Bronchial epithelial cell (primary cell): Measurements from ENCODE around the gene ESPN. TPM values are rescaled to one million over a fixed set of nuclear protein-coding genes. Genes with fewer than 3 reads are reported as not detected.
A peak's percentile ranks its signal among the peaks of the same experiment; 100 is the strongest.

ENCODE experiments used
- DNase-seq: peaks from one replicate; pipeline ENCODE4 v3.0.0-alpha.2; 2010; ENCODE audit warnings: low read depth
- FAIRE-seq: peaks from 2 replicates; lab custom pipeline; 2011; peaks lifted over from hg19 to GRCh38; lab: Jason Lieb, UNC
- H3K27me3 ChIP-seq: 2 replicates; pipeline ENCODE4 v1.5.1; 2011; ENCODE audit warnings: low read length; ENCODE audit not compliant: control insufficient read depth, insufficient read depth
- H3K36me3 ChIP-seq: 2 replicates; pipeline ENCODE4 v1.5.1; 2011; ENCODE audit warnings: low read length; ENCODE audit not compliant: control insufficient read depth, insufficient read depth
- H3K4me3 ChIP-seq: 2 replicates; pipeline ENCODE4 v1.5.1; 2011; ENCODE audit warnings: mild to moderate bottlenecking, low read depth, low read length, control low read depth
- total RNA-seq: library from RNA; depleted of rRNA; stranded (reverse); fragments of >200 nt; gene quantifications from 2 replicates; pipeline ENCODE4 v1.2.1, GENCODE V29; 2014
- TF ChIP-seq, protein P1 (sequence below): IDR thresholded peaks from 2 replicates; pipeline ENCODE4 v1.5.1; 2011; ENCODE audit warnings: mild to moderate bottlenecking, moderate library complexity, low read length, control low read depth, inconsistent platforms; ENCODE audit not compliant: insufficient read depth, severe bottlenecking

ESPN gene
- total RNA-seq, 1 donor from 2014 or later = 4.5 TPM

DNA sequence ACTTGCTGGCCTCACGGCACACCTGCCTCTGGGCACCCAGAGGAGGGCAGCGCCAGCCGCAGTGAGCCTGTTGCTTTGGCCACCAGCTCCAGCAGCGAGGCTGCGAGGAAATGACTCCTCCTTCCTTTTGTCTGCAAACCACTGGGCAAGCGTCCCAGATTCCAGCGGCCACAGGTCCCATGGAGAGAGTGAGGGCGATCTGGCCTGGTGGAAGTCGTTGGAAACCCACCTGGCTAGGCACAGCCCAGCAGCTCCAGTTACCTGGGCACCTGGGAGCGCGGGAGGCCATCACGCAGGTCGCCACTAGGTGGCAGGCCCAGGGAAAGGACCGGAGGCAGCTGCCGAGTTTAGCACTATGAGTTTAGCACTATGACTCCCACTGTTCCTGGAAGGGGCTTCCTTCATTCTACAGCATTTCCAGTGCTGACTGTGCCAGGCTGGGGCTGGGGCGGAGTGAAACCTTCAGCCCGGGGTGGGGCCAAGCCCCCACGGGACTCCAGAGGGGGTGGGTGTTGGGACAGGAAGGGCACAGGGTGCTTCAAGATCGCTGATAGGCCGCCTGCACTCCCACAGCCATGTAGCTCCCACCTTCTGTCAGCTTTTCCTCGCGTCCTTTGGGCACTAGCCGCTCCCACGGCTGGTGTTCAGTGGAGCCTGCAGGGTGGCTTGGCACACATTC, 1.1 kb upstream of the ESPN start:
- Histone ChIP-seq H3K4me3 (no peak overlapping the region), H3K27me3 (no peaks in the 10 kb centered on the region), H3K36me3 (peaks cover under 1% of the 10 kb centered on the region)
- TF ChIP-seq, protein P1, sequence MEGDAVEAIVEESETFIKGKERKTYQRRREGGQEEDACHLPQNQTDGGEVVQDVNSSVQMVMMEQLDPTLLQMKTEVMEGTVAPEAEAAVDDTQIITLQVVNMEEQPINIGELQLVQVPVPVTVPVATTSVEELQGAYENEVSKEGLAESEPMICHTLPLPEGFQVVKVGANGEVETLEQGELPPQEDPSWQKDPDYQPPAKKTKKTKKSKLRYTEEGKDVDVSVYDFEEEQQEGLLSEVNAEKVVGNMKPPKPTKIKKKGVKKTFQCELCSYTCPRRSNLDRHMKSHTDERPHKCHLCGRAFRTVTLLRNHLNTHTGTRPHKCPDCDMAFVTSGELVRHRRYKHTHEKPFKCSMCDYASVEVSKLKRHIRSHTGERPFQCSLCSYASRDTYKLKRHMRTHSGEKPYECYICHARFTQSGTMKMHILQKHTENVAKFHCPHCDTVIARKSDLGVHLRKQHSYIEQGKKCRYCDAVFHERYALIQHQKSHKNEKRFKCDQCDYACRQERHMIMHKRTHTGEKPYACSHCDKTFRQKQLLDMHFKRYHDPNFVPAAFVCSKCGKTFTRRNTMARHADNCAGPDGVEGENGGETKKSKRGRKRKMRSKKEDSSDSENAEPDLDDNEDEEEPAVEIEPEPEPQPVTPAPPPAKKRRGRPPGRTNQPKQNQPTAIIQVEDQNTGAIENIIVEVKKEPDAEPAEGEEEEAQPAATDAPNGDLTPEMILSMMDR = peak; percentile 93
- FAIRE-seq (no peak), DNase-seq (peak; percentile 70)

DNA sequence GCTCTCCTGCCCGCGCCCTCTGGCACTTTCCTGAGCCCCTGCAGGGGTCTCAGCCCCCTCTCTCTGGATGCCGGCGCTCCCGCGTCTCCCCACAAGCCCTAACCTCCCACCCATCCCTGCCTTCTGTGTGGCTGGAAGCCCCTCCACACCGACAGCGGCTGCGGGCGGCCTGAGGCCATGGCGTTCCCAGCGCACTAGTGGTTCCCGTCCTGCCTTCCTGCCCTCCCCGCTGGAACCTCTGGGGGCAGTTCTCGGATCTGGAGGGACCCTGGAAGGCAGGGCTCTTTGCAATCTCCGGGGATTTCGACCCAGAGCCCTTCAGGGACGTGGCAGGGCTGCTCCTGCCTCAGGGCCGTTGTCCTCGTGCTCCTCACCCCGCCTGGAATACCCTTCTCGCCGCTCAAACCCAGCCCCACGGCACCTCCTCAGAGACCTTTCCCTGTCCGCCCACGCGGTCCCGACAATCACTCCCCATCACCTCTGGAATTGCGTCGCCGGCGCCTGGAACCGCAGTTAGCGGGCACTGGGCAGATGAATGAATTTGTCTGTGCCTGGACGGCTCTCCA, 493 bp upstream of the ESPN start:
- no peaks in the 10 kb centered on the region for H3K27me3 ChIP-seq
- TF ChIP-seq, protein P1 = no peak
- FAIRE-seq (no peak), DNase-seq (no peak)
- H3K4me3 ChIP-seq = peak overlapping the region; percentile 19
- H3K36me3 ChIP-seq = no peaks in the 10 kb centered on the region

DNA sequence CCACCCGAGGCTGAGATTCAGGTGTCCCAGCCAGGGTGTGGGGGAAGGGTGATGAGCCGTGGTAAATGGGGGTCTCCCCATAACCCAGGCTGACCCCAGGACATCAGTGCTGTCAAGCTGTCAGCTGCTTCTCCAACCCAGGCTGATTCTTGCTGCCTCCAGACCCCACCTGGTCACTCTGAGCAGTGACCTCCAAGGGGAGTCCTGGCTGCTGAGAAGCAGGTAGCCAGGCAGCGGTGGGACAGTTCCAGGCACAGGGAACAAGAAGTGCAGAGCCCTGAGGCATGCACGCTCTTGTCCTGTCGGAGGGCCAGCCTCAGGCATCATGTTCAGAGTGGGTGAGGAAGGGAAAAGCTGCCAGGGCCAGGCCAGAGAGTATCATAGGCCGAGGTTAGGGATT, 1.1 kb downstream of the ESPN start:
- no peak for DNase-seq
- Histone ChIP-seq H3K4me3 (peak overlapping the region; percentile 38), H3K36me3 (no peaks in the 10 kb centered on the region), H3K27me3 (no peaks in the 10 kb centered on the region)
- FAIRE-seq = no peak
- TF ChIP-seq, protein P1 = no peak

DNA sequence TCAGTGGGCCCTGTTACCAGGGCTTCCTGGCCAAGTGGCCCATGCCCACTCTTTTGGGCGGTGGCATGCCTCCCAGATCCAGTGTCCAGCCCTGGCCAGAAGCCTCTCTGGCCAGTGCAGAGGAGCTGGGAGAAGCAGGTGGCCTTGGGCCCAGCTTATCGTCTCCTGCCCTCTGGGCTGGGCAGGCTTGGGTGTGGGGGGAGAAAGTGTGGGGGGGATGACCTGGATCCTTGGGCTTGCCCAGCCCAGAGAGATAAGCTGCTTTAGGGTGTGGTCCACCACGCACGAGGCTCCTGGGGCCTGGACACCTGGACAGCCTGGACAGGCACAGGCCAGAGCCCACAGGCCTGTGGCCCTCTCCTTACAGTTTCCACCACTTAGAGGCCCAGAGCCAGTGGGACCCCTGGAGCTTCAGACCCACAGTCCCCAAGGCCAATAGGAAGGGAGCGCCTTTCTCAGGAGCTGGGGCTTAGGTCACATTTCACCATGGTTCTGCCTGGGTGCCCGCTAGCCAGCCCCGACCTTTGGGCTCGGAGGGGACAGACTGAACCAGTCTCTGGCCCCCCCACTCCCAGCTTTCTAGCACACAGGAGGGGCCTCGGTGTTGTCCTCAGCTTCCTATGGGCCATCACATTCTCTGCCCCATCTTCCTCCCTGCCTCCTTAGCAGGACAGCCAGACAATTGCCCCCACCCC, 1.8 kb downstream of the ESPN start:
- no peak overlapping the region for H3K4me3 ChIP-seq
- no peaks in the 10 kb centered on the region for H3K36me3 ChIP-seq
- FAIRE-seq (no peak), DNase-seq (no peak)
- H3K27me3 ChIP-seq = no peaks in the 10 kb centered on the region
- TF ChIP-seq, protein P1 = no peak

DNA sequence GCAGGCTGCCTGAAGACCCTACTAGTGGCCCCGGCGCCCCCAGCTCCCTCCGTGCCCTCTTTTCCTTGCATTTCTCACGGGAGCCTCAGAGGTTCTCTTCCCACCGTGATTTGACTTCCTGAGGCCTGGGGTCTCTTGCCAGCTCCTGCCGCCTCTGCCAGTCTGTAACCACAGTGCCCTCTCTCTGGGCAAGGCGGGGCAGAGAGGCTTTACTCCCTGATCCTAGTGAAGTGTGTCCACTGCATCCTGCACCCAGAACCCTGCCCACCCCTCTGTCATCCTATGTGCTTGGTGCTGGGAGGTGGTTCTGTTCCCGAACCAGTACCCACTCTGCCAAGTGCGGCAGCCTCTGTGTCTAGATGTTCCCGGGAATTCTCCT, 2.4 kb downstream of the ESPN start:
- FAIRE-seq (no peak), DNase-seq (no peak)
- no peaks in the 10 kb centered on the region for H3K27me3 ChIP-seq

More for the DNA sequence above, 2.4 kb downstream of the ESPN start:
- no peaks in the 10 kb centered on the region for H3K36me3 ChIP-seq
- H3K4me3 ChIP-seq = no peak overlapping the region
- TF ChIP-seq, protein P1 = no peak
